Measurements from ENCODE around the gene CHML. TPM values are rescaled to one million over a fixed set of nuclear protein-coding genes. Genes with fewer than 3 reads are reported as not detected.

Gene CHML
- total RNA-seq, 1 donor from 2014 or later, result 1.2 TPM

GRCh38 chr1:241603731-241604245, 36.4 kb downstream of the CHML start:
- Histone ChIP-seq H3K27me3 (no peaks in the 10 kb centered on the region), H3K27ac (no peak overlapping the region), H3K4me1 (no peaks in the 10 kb centered on the region), H3K36me3 (no peaks in the 10 kb centered on the region), H3K4me3 (no peak overlapping the region), H3K9me3 (no peaks in the 10 kb centered on the region)
- no peak for DNase-seq (ENCODE audit: low spot score in 2 of 2)
- TF ChIP-seq CTCF (IDR thresholded peaks at IDR 0.05), result no peak
- intact Hi-C loops (cut with DNase I), result no loop called here

GRCh38 chr1:241600496-241600901, 39.7 kb downstream of the CHML start:
- Histone ChIP-seq H3K27me3 (no peaks in the 10 kb centered on the region), H3K4me1 (no peaks in the 10 kb centered on the region), H3K9me3 (no peaks in the 10 kb centered on the region), H3K27ac (no peak overlapping the region), H3K36me3 (no peaks in the 10 kb centered on the region), H3K4me3 (no peak overlapping the region)
- no peak for DNase-seq (ENCODE audit: low spot score in 2 of 2)
- intact Hi-C loops (cut with DNase I), result no loop called here
- TF ChIP-seq CTCF (IDR thresholded peaks at IDR 0.05), result no peak

- H3K27me3 ChIP-seq, result no peaks in the 10 kb centered on the region
- DNase-seq (ENCODE audit: low spot score in 2 of 2), result no peak
- no peaks in the 10 kb centered on the region for H3K4me1 ChIP-seq
- TF ChIP-seq CTCF (IDR thresholded peaks at IDR 0.05), result no peak
- H3K27ac ChIP-seq, result no peak overlapping the region
- H3K9me3 ChIP-seq, result no peaks in the 10 kb centered on the region
- intact Hi-C loops (cut with DNase I), result no loop called here
- no peak overlapping the region for H3K4me3 ChIP-seq
- H3K36me3 ChIP-seq, result no peaks in the 10 kb centered on the region
These were observed 41.9 kb downstream of the CHML start for GRCh38 chr1:241598249-241598648.

- H3K27ac ChIP-seq, result no peak overlapping the region
- intact Hi-C loops (cut with DNase I), result no loop called here
- no peak overlapping the region for H3K4me3 ChIP-seq
- TF ChIP-seq CTCF (IDR thresholded peaks at IDR 0.05), result no peak
- H3K9me3 ChIP-seq, result no peaks in the 10 kb centered on the region
- H3K27me3 ChIP-seq, result no peaks in the 10 kb centered on the region
- no peak for DNase-seq (ENCODE audit: low spot score in 2 of 2)
- H3K4me1 ChIP-seq, result no peaks in the 10 kb centered on the region
- H3K36me3 ChIP-seq, result no peaks in the 10 kb centered on the region
These were observed 43.5 kb downstream of the CHML start for GRCh38 chr1:241596633-241597032.

GRCh38 chr1:241593186-241593585, 47.0 kb downstream of the CHML start:
- Histone ChIP-seq H3K27me3 (no peaks in the 10 kb centered on the region), H3K27ac (no peak overlapping the region), H3K9me3 (no peaks in the 10 kb centered on the region), H3K36me3 (no peaks in the 10 kb centered on the region), H3K4me1 (no peaks in the 10 kb centered on the region), H3K4me3 (no peak overlapping the region)
- DNase-seq (ENCODE audit: low spot score in 2 of 2), result no peak
- intact Hi-C loops (cut with DNase I), result no loop called here
- no peak for TF ChIP-seq CTCF (IDR thresholded peaks at IDR 0.05)
